A172 (cell line): ENCODE measurements around the gene OLFM1. TPM values are rescaled to one million over a fixed set of nuclear protein-coding genes. Genes with fewer than 3 reads are reported as not detected.

Experiments used
- DNase-seq: peaks from one replicate; pipeline ENCODE4 v3.0.0-alpha.2; 2015; ENCODE audit warnings: low spot score
- total RNA-seq: library from RNA; depleted of rRNA; stranded (reverse); fragments of >200 nt; shearing (Covaris generic); gene quantifications from 2 replicates; pipeline ENCODE4 v1.2.3, GENCODE V29; 2014

The OLFM1 gene
- total RNA-seq, 1 experiment from 2014 or later: 65.4 TPM

DNA sequence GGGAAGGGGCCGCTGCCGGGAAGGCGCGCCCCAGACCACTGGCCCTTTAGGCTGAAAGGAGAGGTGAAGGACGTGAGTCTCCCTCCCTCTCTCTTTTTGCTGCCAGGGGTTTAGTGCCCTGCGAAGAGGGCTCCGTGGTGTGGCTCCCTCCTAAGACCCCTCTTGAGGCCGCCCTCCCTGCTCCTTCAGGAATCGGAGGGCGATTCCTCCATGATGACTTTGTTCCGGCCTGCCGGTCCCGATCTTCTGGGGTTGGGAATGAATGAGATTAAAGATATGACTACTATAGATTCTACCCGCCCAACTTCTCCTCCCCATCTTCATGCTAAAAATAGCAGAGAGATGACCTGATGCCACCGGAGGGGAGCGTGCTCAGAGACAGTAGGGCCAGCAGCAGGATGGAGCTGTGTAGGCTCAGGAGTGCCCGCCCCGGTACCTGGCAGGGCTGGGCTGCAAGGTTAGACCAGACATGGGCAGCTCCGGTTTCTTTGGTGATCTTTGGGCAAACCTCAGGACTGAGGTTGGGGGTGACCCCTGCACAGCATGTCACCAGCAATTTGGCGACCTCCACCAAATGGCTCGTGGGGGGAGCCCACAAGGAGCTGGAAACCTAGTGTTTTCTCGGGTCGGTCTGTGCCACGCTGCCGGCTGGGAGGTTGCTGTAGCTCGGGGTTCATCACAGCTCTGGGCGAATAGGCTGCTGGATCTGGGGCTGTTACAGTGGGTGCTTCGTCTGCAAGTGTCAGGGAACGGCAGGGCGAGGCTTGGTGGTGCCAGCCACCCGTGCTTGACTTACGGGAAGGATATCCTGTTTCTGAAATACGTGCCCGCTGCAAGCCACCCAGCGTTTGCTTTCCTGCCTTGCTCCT is 1.7 kb downstream of the OLFM1 start:
- no peak for DNase-seq

DNA sequence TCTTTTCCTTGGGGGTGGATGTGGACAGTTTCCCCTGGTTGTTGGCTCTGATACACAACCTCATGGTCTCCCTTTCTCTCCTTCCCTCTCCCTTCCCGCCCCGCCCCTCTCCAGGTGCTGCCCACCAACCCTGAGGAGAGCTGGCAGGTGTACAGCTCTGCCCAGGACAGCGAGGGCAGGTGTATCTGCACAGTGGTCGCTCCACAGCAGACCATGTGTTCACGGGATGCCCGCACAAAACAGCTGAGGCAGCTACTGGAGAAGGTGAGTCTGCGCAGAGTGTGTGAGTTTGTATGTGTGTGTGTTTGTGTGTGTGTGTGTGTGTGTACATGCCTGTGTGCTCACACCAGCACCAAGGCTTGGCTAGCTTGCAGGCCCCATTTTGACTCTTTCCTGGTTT is 2.6 kb downstream of the OLFM1 start:
- no peak for DNase-seq

DNA sequence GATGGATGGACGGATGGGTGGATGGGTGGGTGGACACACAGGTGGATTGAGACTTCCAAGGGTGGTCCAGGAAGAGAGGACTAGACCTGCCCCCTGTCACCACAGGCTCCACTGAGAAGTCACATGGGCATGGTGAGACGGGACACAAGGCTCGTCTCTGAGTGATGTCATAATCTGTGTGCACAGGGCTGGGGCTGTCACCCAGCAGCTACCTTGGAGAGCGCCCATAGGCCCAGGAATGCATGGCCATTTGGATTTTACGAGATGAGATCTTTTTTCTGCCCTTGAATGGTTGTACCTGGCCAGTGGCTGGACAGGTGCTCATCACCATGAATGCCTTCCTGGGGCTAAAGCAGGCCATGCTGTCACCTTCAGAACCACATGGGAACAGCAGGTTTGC is 3.1 kb downstream of the OLFM1 start:
- peak; percentile 9 for DNase-seq

DNA sequence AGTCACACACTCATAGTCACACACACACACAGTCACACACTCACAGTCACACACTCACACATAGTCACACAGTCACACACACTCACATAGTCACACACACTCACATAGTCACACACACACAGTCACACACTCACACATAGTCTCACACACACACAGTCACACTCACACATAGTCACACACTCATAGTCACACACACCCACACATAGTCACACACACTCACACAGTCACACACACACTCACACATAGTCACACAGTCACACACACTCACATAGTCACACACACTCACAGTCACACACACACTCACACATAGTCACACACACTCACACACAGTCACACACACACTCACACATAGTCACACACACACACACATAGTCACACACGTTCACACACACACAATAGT is 4.1 kb downstream of the OLFM1 start:
- DNase-seq: no peak

DNA sequence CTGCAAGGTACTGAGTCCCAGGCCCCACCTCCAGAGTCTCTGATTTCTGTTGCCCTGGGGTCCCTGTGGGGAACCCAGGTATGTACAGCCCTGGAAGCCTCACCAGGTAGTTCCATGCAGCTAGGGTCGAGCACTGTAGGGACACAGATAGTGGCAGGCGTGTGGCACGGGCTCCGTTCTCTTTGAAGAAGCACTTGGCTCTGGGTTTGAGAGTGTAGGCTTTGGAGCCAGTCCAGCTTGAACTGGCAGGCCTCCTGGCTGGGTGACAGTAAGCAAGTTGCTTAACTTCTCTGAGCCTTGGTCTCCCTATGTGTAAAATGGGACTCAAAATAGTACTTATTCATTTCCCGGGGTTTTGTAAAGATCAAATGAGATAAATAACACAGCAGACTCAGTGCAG is 5.6 kb downstream of the OLFM1 start:
- DNase-seq: no peak

DNA sequence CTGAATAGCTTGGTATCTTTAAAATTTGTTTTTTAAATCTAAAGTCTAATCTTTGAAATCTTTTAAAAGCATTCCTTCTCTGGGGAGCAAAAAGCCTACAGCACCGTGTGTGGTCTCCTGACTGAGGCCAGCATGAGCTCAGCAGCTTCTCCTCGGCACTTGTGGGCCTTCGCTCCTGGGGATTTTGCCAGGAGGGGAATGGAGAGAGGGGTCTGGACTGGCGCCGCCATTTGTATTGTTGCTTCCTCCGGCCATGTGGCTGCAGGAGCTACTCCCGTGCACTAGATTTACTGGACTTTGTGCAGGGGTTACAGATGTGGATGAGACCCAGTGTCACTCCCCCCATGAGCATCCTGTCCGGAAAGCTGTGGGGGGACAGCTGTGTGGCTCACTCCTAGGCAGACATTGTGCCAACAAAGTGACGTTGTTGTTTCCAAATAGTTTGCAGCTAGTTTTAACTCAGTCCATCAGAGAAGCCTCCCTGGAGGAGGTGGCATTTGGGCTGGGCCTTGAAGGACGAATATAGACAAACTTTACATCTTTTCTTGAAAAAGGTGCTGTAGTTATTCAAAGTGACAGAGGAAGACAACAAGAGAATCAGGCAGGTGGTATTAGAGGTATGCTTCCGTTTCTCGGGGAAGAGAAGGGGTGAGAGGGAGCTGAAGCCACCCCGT is 6.6 kb downstream of the OLFM1 start:
- DNase-seq: no peak

DNA sequence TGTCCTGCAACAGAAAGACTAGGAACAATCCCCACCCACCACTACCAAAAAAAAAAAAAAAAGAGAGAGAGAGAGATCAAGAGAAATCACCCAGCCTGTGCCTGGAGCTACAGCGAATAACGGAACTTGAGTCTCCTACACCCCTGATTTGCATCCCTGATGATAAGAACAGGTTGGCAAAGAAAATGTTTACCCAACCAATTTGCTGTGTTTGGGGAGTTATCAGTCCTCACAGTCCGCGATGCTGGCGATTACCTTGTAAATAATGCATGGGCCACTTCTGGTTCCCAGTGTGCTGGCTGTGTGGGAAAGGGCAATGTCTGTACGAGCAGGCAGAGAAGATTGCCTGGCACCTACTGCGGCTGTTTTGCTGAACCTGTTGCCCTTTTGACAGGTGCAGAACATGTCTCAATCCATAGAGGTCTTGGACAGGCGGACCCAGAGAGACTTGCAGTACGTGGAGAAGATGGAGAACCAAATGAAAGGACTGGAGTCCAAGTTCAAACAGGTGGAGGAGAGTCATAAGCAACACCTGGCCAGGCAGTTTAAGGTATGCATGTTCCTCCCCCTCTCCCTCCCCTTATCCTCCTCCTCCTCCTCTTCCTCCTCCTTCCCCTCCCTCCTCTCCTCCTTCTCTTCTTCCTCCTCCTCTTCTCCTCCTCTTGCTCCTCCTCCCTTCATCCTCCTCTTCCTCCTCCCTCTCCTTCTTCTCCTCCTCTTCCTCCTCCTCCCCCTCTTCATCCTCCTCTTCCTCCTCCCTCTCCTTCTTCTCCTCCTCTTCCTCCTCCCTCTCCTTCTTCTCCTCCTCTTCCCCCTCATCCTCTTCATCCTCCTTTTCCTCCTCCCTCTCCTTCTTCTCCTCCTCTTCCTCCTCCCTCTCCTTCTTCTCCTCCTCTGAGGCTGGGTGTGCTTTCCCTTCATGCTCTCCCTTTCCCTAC is 8.3 kb downstream of the OLFM1 start:
- DNase-seq: no peak

DNA sequence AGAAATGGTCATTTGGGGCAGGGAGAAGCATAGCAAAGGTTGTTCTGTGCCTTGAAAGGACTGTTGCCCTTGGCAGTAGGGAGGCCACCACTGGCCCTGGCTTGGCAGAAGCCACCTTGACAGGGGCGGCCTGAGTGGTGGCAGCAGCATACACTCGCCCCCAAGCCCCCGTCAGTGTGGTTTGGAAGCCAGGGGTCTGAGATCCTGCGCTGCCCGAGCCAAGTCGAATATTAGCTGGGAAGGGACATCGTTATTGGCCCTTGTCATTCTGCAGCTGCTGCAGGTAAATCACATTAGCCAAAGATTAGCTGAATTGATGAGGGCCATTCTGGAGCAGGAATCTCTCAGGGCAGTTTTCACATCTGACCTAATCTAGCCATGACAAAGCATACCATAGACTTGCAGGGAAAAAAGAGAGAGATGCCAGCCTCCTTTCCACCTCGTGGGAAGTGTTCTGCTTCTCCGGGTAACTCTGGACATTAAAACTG is 9.0 kb downstream of the OLFM1 start:
- no peak for DNase-seq

DNA sequence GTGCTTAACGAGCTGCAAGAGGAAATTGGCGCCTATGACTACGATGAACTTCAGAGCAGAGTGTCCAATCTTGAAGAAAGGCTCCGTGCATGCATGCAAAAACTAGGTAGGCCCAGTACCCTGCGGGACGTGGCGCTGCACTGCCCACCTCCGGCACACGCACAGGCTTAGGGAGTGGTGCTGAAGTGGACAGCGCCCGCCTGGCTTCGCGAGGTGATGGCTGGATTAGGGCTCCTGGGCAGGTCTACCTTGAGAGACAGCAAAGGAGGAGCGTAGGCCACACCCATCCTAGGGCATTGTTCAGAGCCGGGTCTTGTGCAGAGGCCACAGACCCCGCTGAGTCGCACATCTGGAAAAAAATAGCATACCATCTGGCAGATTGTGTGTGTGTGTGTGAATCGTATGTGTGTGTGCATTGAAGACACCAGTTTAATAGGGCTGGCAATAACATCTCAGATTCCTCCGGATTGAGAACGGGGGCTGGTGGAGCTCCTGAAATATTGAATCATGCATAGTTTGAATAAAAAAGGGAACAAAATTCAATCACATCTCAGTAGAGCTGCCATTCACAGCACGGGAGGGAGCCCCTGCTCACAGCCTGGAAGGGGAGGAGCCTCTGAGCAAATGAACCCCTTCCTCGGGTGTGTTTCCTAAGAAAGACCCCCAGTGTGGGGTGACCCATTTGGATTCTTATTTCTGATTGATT is 11.1 kb downstream of the OLFM1 start:
- peak; percentile 18 for DNase-seq

DNA sequence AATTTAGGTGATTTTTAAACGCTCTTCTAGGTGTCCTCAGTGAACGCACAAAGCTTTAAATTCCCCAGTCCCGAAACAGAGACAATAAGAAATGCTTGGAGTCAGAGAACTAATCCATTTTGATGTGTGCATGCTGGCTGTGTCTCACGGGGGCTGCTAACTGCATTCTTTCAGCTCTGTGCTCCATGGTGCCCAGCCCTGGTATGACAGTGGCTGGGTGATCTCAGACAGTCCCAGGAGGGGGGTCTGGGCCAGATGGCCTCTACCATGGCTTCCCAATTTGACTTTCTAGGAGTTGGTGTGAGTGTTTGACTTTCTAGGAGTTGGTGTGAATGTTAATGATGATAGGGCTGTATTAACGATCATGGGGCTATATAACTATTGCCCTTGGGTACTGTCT is 12.1 kb downstream of the OLFM1 start:
- no peak for DNase-seq

DNA sequence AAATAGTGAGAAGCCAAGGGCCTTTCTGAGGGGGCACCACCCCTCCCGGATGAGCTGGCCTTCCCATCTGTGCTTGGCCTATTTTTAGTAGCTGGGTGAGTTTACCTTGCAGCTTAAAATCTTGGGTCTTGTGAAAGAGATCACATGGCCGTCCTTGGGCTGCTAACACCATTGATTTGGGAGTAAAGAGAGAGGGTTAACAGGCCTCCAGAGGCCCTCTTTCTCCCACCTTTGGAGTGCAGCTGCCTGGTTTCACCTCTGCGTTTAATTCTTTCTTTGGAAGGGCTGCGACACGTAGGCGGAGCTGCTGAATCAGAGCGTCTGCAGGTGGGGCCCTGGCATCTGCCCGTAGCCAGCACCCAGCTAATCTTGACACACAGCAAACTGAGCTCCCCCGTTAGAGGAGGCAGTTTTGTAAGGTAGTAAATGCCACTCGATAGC is 12.8 kb downstream of the OLFM1 start:
- no peak for DNase-seq

DNA sequence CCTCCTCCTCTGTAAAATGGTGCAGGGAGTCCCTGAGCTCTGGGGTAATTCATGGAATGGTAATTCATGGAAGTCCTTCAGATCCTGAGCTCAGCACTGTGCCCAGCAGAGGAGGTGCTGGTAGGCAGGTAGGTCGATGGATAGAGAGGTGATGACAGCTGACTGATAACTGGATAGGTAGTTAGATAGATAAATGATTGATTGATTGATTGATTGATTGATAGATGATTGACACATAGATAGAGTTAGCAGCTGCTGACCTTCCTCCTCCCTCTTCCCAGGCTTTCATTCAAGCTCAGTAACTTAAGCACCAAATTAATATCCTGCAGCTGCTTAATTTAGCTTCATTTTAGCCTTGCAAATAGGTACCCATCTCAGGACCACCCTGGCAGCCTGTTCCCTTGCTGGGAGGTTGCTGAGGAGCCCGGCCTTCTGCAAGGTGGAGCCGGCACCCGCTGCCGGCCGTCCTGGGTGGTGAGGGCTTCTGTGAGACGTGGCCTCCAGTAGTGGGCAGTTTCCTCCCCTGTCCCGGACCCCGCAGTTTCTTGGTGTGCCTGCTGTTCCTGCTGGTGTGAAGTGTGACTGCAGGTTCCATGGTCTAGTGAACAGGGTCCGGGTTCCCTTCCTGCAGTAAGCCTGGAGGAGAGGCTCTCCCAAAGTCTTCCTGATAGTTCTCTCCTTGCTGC is 13.4 kb downstream of the OLFM1 start:
- no peak for DNase-seq

DNA sequence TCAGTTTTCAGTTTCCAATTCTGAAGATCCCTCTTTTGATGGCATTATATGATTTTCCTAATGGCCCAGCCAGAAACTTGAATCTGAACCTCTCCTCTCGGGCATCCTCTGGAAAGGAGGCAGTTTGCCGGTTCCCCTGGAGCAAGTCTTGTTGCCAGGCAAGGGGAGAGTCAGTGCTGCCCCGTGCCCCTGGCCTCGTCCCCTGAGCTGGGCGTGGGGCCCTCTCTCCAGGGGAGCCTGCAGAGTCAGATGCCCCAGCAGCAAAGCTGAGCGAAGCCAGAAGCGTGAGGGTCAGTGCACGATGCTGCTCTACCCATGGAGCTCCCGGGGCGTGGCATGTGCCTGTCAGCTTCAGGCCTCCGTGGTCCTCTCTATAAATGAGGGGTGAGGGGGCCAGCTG is 14.0 kb downstream of the OLFM1 start:
- no peak for DNase-seq

DNA sequence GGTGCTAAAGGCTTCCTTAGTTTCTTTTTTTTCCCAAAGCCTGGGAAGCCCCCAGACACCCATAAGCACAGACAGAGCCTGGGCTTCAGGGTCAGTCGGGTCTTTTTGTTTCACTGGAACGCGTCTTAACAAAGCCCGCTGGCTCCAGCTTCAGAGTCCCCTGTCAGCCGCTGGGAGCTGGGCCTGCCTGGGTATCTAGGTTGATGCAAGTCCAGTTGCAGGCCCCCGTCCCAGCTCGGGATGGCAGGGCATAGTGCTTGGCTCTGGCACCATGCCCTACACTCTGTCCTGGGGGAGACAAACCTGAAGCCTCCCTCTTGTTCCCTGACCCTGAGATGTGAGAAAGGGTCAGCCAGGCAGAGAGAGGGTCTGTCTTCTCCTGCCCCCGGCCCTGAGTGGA is 14.5 kb downstream of the OLFM1 start:
- DNase-seq: no peak

DNA sequence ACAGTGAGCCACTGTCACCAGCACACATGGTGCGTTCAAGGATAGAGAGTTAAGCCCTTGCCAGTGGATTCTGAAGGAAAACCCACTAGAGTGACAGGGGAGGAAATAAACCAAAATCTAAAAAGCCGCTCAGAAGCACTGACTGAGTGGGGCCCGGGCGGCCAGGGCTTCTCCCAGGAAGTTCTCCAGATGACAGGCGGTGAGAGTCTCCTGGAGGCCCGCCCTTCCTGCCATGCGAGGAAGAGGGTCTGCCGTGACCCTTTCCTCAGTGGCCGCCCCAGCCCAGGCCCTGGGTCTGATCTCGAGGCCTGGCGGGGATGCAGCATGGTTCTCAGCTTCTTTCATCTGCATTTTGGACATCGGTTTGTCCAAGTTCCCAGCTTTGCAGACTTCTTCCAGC is 14.9 kb downstream of the OLFM1 start:
- no peak for DNase-seq

DNA sequence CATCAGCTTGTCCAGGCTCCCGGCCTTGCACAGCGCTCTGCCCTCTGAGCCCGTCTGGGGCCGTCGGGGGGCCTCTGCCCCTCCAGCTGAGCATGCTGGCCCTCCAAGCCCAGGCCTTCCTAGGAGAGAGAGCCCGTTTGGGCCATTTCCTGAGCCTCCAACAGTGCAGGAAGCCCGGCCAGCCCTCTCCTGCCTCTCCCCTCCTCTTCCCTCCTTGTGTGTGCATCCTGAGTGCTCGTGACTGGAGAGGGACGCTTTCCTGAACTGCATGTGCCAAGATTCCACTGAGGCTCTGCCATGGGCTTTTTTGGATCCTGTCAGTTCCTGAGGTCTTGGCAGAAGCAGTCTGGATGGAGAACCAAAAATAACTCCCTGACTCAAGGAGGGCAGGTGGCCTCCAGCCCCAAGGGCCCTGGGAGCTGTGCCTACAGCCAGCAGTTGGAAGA is 15.6 kb downstream of the OLFM1 start:
- DNase-seq: no peak

DNA sequence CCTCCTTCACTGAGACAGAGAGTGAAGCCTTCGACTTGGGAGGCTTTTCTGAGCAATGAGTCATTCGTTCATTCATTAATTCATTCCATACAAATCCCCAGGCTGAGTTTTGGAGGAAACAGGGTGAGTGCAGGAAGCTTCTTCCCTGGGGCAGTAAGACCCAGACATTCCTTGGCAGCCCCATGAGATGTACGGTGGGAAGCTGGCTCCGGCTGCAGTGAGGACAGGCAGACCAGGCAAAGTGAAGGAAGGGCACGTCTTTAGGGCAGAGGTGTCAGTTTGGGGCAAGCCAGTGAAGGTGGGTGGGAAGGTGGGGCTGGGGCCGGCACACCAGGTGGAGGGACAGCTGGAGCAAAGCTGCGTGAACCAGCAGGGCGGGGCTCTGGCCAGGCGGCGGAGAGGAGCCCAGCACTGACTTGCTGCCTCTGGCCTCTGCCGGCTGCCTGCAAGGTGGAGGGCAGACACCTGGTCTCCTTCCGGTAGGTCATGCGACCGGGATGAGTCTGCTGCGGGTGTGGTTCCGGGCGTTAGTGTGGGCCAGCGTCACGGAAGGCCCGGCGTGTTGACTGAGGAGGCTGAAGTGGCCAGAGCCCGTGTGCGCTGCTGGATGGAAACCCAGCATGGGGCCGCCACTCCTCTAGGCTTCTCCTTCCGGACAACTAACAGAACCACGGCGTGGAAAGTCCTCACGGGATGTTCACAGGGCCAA is 16.6 kb downstream of the OLFM1 start:
- no peak for DNase-seq

DNA sequence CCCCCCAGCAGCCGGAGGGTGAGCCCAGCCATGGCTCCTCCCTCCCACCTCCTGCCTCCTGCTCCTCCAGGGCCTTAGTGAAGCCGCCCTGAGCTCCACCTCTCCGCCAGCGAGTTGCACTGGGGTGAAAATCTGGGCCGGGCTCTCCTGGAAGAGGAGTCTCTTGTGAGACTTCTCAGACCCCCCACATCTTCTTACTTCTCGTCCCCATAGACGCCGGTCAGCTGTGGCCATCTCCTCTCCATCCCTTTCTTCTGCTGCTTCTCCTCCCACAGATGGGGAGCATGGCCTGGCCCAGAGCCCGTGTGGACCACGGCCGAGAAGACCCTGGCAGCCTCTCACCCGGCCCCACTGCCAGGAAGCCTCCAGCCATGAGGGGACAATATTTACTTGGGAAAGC is 17.3 kb downstream of the OLFM1 start:
- no peak for DNase-seq

DNA sequence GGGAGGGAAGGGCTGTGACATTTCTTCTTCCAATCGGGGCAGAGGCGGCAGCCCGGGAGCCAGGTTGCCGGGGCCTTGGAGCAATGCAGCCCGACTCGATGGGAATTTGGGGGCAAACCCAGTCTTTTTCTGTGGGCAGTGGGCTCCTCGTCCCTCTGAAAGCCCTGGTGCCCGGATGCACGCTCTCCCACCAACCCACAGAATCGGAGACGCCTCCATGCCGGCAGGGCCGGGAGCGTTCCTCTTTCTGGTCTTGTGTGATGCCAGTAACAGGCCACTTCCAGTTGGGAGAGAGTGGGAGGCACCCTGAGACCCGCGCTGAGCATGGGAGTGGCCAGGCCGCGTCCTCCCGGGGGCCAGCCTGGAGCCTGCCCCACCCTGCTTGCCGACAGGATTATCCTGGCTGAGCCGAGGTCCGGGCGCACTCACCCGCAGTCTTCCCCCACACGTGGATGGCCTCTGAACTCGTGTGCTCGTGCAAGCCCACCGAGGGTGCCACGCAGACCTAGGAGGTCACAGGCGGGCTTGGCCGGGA is 17.8 kb downstream of the OLFM1 start:
- DNase-seq: no peak
